PC-9 (cell line): ENCODE results near the gene SYT2.

Experiments
- CTCF ChIP-seq: fragments of 200-600 bp; sonication (generic); conservative IDR thresholded peaks from 2 replicates; pipeline ENCODE4 v1.6.1; 2017; ENCODE audit warnings: mixed run types, antibody characterized with exemption, mild to moderate bottlenecking, moderate library complexity
- EZH2 ChIP-seq: fragments of 200-600 bp; sonication (generic); IDR thresholded peaks from 2 replicates; pipeline ENCODE4 v1.8.0; 2017; ENCODE audit warnings: antibody characterized with exemption, low read depth

DNA sequence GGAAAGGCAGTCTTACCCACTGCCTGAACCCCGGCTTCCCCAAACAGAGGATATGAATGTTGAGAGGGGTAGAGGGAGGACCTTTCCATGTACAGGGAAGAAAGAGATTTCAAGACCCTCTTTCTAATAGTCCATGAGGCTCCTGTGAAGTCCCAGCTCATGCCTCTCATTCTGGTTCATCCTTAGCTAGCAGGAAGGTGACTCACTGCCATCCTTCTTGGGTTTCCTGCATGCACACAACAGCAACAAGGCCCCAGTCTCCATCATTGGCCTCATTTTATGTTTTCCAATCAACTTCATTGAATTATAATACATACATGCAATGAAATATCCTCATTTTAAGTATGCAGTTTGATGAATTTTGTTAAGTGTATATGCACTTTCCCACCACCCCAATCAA lies 46.2 kb downstream of the SYT2 start:
- TF ChIP-seq EZH2 = no peak
- TF ChIP-seq CTCF = no peak
